Left lung (tissue), 10 donors: ENCODE measurements around the gene GJB5. TPM values are rescaled to one million over a fixed set of nuclear protein-coding genes. Genes with fewer than 3 reads are reported as not detected.

ENCODE experiments used
- ATAC-seq: fragments of 200-7000 bp; cut with Tn5 transposase; one replicate; pipeline ENCODE4 v1.9.1; 2020; ENCODE audit warnings: moderate library complexity
- DNase-seq, 4 donors: peaks; one replicate each; pipeline ENCODE4 v3.0.0-alpha.2; 2013 to 2020
- H3K27ac ChIP-seq, 2 donors: fragments of 200-600 bp; sonication (generic) in 1 of 2; one replicate each; pipeline versions ENCODE4 v1.5.0 to v1.8.0; 2020 to 2021
- H3K27me3 ChIP-seq, 2 donors: fragments of 200-600 bp; sonication (generic) in 1 of 2; one replicate each; pipeline versions ENCODE4 v1.5.0 to v1.8.0; 2020 to 2021
- H3K36me3 ChIP-seq, 2 donors: fragments of 200-600 bp; sonication (generic) in 1 of 2; one replicate each; pipeline versions ENCODE4 v1.5.0 to v1.8.0; 2020 to 2021
- H3K4me1 ChIP-seq, 2 donors: fragments of 200-600 bp; one replicate each; pipeline ENCODE4 v1.8.0; 2021
- H3K4me3 ChIP-seq, 2 donors: fragments of 200-600 bp; sonication (generic) in 1 of 2; one replicate each; pipeline versions ENCODE4 v1.5.0 to v1.8.0; 2020 to 2021; ENCODE audit warnings: mild to moderate bottlenecking in 1 of 2
- H3K9me3 ChIP-seq, 2 donors: fragments of 200-600 bp; sonication (generic) in 1 of 2; one replicate each; pipeline versions ENCODE4 v1.5.0 to v1.8.0; 2020 to 2021
- intact Hi-C, 2 donors: fragments of 100-400 bp; cut with DNase I; formaldehyde crosslinking; loops; one replicate each; pipeline versions ENCODE4 v1.11.2 to v1.14.2; 2022
- polyA plus RNA-seq, 6 donors: library from polyadenylated mRNA; unstranded; fragments of 120-200 nt; gene quantifications; one replicate each; pipeline ENCODE4 v1.2.1, GENCODE V29; 2013; ENCODE audit not compliant: insufficient read length in 6 of 6
- total RNA-seq, 2 donors: library from RNA; stranded (reverse); fragmentation: NEBNext Ultra II Directional; extraction: Animal tissue kit (Norgen Biotek cat#: 25700); gene quantifications; one replicate each; pipeline ENCODE4 v1.2.1, GENCODE V29; 2021
- TF ChIP-seq, protein P1 (sequence below), 2 donors: fragments of 200-600 bp; sonication (generic) in 1 of 2; IDR thresholded peaks; one replicate each; pipeline versions ENCODE4 v1.5.0 to v1.8.0; 2021; ENCODE audit warnings: antibody characterized with exemption in 2 of 2
- donor health status: DM: no; HTN: yes; CAD: no.
- donor health status: DM: no; HTN: no; CAD: no.

GJB5 gene
- total and polyA plus RNA-seq, 8 donors: 0.17 to 0.43 (median 0.24) TPM; not detected in 2

DNA sequence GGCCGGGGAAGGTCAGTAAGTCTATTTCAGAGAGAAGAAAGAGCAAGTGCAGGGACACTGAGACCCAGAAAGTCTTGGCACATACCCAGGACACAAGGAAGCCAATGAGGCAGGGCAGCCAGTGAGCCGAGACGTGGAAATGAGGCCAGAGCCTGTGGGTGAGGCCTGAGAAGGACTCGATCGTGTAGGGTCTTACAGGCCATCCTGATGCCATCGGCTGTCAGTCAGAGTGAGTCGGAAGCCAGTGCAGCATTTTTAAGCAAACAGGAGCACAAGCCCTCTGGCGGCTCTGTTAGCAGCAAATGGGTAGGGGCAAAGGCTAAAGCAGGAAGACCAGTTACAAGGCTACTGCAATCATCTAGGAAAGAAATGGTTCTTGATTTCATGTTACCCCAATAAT, 20.1 kb downstream of the GJB5 start:
- no peak overlapping the region for H3K4me3 ChIP-seq
- H3K9me3 ChIP-seq: no peaks in the 10 kb centered on the region
- H3K4me1 ChIP-seq: no peaks in the 10 kb centered on the region
- no peak overlapping the region for H3K27ac ChIP-seq
- intact Hi-C loops: no loop called here
- DNase-seq (peak in 1 of 4 donors; percentile 12), ATAC-seq (no peak)
- TF ChIP-seq, protein P1, sequence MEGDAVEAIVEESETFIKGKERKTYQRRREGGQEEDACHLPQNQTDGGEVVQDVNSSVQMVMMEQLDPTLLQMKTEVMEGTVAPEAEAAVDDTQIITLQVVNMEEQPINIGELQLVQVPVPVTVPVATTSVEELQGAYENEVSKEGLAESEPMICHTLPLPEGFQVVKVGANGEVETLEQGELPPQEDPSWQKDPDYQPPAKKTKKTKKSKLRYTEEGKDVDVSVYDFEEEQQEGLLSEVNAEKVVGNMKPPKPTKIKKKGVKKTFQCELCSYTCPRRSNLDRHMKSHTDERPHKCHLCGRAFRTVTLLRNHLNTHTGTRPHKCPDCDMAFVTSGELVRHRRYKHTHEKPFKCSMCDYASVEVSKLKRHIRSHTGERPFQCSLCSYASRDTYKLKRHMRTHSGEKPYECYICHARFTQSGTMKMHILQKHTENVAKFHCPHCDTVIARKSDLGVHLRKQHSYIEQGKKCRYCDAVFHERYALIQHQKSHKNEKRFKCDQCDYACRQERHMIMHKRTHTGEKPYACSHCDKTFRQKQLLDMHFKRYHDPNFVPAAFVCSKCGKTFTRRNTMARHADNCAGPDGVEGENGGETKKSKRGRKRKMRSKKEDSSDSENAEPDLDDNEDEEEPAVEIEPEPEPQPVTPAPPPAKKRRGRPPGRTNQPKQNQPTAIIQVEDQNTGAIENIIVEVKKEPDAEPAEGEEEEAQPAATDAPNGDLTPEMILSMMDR (IDR thresholded peaks at IDR 0.05): no peak
- peaks cover 0 to 38% of the 10 kb centered on the region in 2 donors for H3K27me3 ChIP-seq
- no peaks in the 10 kb centered on the region for H3K36me3 ChIP-seq

DNA sequence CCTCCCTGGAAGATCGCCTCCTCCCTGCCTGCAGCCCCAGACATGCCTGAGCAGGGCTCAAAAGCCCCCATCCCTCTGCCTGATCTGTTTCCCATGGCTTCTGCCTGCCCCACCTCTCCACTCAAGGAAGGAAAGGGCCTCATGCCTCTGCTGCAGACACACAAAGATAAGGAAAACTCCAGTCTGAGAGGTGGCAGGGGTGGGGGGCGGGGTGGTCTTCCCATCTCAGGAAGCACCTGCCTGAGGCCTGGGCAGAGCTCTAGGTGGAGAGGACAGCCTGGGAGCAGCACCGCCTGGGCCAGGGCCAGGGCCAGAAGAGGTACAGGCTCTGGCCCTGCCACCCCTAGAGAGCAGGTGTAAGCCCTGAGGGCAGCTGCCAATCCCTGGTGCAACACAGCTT, 22.1 kb downstream of the GJB5 start:
- TF ChIP-seq, protein P1 (IDR thresholded peaks at IDR 0.05): no peak
- Histone ChIP-seq H3K27ac (no peak overlapping the region), H3K4me1 (peaks cover 0 to 4% of the 10 kb centered on the region in 2 donors), H3K9me3 (no peaks in the 10 kb centered on the region), H3K27me3 (peaks cover 18 to 58% of the 10 kb centered on the region in 2 donors), H3K36me3 (no peaks in the 10 kb centered on the region), H3K4me3 (no peak overlapping the region)
- ATAC-seq: no peak
- intact Hi-C loops: no loop called here
- DNase-seq: peak in 2 of 4 donors; percentile 22 to 44

DNA sequence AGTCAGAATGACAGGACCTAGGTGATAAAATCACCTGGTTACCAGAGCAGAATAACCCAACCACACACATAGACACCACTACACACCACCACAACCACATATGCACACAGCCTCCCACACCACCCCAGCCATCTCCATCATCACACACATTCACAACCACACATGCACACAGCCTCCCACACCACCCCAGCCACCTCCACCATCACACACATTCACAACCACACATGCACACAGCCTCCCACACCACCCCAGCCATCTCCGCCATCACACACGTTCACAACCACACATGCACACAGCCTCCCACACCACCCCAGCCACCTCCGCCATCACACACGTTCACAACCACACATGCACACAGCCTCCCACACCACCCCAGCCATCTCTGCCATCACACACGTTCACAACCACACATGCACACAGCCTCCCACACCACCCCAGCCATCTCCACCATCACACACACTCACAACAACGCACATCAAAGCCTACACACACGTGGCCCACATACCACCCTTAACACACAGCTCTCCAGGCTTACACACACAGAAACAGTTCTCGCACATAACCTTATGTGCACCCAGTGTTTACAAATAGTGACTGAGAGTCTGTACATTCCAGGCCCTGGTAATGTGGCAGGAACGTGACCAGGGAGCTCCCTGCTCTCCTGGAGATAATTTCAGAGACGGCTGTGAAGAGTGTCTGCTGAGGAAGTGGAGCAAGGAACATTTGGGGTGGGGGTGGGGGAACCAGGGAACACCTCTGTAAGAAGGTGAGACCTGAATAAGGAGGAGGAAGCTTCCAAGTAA, 22.9 kb downstream of the GJB5 start:
- H3K36me3 ChIP-seq: no peaks in the 10 kb centered on the region
- H3K9me3 ChIP-seq: no peaks in the 10 kb centered on the region
- H3K27ac ChIP-seq: no peak overlapping the region
- intact Hi-C loops: no loop called here
- H3K4me3 ChIP-seq: no peak overlapping the region
- TF ChIP-seq, protein P1 (IDR thresholded peaks at IDR 0.05): no peak
- H3K4me1 ChIP-seq: peaks cover 0 to 4% of the 10 kb centered on the region in 2 donors
- ATAC-seq (no peak), DNase-seq (no peak)
- H3K27me3 ChIP-seq: peaks cover 19 to 66% of the 10 kb centered on the region in 2 donors

DNA sequence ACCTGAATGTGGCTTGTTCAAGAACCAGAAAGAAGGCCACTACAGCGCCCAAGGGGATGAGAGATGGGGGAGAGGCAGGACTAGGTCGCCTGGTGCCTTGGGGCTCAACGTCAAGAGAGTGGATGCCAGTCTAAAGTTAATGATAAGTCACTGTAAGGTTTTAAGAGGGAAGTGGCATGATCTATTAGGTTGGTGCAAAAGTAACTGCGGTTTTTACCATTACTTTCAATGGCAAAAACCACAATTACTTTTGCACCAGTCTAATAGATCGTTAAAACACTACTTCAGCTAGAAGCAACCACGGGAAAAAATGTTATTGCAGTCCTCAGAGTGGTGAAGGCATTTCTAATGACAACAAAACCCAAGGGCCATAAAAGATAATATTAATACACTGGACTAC, 23.5 kb downstream of the GJB5 start:
- peak in 1 of 4 donors; percentile 6 for DNase-seq
- no peaks in the 10 kb centered on the region for H3K9me3 ChIP-seq
- peaks cover 19 to 73% of the 10 kb centered on the region in 2 donors for H3K27me3 ChIP-seq
- no peak for ATAC-seq
- intact Hi-C loops: no loop called here
- H3K36me3 ChIP-seq: no peaks in the 10 kb centered on the region
- H3K4me1 ChIP-seq: peaks cover 0 to 4% of the 10 kb centered on the region in 2 donors
- TF ChIP-seq, protein P1 (IDR thresholded peaks at IDR 0.05): no peak
- no peak overlapping the region for H3K4me3 ChIP-seq
- no peak overlapping the region for H3K27ac ChIP-seq

DNA sequence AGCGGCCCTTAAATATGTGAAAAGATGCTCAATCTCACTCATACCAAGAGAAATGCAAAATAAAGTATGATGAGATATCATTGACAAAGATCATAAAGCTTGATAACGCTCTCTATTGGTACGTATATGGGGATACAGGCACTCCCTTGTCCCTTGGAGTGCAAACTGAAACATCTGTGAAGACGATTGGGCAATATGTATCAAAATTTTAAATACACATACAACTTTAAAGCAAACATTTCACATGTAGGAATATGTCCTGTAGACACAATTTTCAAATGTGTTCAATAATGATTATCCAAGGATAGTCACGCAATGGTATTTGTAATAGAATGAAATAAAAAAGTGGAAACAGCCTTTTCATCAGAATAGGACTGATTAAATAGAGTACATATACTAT, 24.2 kb downstream of the GJB5 start:
- intact Hi-C loops: no loop called here
- Histone ChIP-seq H3K36me3 (no peaks in the 10 kb centered on the region), H3K9me3 (no peaks in the 10 kb centered on the region), H3K4me1 (peaks cover 0 to 4% of the 10 kb centered on the region in 2 donors), H3K27ac (no peak overlapping the region), H3K27me3 (peaks cover 19 to 76% of the 10 kb centered on the region in 2 donors), H3K4me3 (no peak overlapping the region)
- ATAC-seq (no peak), DNase-seq (no peak)
- TF ChIP-seq, protein P1 (IDR thresholded peaks at IDR 0.05): no peak
